Heart left ventricle (tissue), 13 donors: ENCODE data around the gene CCDC85C.

Experiments
- POLR2A ChIP-seq, 2 donors: fragments of 450-650 bp; IDR thresholded peaks; one replicate each; pipeline ENCODE4 v1.6.1; 2017; ENCODE audit warnings: antibody characterized with exemption in 2 of 2, mild to moderate bottlenecking in 2 of 2, moderate library complexity in 2 of 2
- TF ChIP-seq, protein P1 (sequence below), 12 donors: fragments of 200-600 bp; sonication (generic) in 4 of 12; IDR thresholded peaks; one replicate each; pipeline versions ENCODE4 v1.5.0 to v1.8.0; 2018 to 2022; ENCODE audit warnings: antibody characterized with exemption in 12 of 12, mild to moderate bottlenecking in 5 of 12
- donor health status: ischemic (EF 13 %, LVEDD 7.1; RV severe dilation, severe dysfunction).
- donor health status: DM: no; HTN: yes; CAD: no.
- donor health status: DM: no; HTN: no; CAD: no.
- donor health status: ischemic (EF 25% LVEDD 6.9; RV normal size, moderate dysfunction).
- donor health status: ischemic (EF 25% LVEDD 5.7; RV mildly dilated, moderate dysfunction).
- donor health status: ischemic (EF 35%, LVEDD 5.7; RV mildly dilated, moderate dysfunction).
- donor health status: nonischemic (EF 11% LVEDD 7.7; RV severe dilation, severe dysfunction).
- donor health status: DM: yes; HTN: yes; CAD: no.
- donor health status: PGD.
- donor health status: ischemic (EF 29% LVEDD 5.4; RV normal size, mild dysfunction).
- donor health status: nonischemic (EF 23%, LVEDD 6.1; RV moderate dilation, normal function).

DNA sequence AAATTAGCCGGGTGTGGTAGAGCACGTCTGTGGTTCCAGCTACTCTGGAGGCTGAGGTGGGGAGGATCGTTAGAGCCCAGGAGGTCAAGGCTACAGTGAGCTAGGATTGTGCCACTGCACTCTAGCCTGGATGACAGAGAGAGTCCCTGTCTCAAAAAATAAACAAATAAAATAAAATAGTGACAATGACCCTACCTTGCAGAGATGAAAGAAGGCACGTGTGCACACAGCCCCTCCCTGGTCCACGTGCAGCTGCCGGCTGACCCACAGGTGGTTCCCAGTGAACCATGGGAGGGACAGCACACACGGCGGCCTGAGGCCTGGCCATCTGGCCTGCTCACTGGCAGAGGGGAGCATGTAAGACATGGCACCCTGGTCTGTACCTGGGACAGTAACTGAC, 45.6 kb upstream of the CCDC85C start:
- TF ChIP-seq, protein P1, sequence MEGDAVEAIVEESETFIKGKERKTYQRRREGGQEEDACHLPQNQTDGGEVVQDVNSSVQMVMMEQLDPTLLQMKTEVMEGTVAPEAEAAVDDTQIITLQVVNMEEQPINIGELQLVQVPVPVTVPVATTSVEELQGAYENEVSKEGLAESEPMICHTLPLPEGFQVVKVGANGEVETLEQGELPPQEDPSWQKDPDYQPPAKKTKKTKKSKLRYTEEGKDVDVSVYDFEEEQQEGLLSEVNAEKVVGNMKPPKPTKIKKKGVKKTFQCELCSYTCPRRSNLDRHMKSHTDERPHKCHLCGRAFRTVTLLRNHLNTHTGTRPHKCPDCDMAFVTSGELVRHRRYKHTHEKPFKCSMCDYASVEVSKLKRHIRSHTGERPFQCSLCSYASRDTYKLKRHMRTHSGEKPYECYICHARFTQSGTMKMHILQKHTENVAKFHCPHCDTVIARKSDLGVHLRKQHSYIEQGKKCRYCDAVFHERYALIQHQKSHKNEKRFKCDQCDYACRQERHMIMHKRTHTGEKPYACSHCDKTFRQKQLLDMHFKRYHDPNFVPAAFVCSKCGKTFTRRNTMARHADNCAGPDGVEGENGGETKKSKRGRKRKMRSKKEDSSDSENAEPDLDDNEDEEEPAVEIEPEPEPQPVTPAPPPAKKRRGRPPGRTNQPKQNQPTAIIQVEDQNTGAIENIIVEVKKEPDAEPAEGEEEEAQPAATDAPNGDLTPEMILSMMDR (IDR thresholded peaks at IDR 0.05) = no peak
- TF ChIP-seq POLR2A (IDR thresholded peaks at IDR 0.05) = no peak
